ENCODE data around the gene DNAAF9.

The DNAAF9 gene

DNA sequence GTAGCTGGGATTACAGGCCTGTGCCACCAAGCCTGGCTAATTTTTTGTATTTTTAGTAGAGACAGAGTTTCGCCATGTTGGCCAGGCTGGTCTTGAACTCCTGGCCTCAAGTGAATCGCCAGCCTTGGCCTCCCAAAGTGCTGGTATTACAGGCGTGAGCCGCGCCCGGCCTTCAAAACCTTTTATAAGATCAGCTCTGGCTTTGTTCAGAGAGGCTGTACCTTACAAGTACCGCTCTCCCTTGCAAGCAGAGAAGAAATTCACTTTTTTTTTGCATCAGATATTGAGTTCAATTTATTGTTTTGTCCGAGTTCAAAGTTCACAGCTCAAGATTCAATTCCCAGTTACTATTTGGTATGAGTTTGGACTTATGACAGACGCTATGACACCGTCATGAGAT, 1.9 kb upstream of the DNAAF9 start:
- DNase-seq: no peak

DNA sequence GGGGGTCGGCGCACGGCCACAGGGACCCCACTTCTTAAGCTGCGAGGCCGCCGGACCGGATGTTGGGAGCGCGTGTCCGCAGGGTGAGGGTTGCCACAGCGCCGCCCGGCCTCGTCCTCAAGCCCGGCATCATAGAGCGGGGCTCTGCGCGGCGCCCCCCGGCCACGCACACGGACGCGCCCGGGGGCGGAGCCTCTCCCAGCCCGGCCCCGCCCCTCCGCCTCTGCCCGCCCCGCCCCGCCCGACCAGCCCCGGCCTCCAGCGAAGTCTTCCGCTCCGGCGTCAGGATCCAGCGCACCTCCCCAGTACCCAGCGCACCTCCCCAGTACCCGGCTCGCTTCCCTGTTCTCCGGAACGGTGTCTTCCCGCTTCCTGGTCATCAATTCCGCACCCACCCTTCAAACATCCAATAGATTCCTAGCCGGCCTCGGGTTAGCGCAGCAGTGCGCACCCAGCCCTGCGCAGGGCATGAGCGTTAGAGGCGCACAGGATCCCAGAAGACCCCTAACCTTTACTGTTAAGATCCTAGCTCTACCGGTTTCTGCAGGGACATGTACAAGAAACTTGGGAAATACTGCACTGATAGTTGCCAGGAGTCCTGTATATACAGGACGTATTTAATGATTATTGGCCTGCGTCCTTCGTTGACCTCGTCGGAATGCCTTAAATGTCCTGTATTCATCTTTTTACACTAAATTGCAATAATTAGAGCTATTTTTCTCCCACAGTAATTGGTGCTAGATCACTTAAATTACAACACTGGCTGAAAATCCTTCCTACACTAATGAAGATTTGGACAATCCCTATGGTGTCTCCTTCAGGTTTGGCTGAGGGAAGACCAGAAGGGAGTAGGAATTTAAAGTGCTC, 535 bp upstream of the DNAAF9 start:
- DNase-seq: peak; percentile 58

DNA sequence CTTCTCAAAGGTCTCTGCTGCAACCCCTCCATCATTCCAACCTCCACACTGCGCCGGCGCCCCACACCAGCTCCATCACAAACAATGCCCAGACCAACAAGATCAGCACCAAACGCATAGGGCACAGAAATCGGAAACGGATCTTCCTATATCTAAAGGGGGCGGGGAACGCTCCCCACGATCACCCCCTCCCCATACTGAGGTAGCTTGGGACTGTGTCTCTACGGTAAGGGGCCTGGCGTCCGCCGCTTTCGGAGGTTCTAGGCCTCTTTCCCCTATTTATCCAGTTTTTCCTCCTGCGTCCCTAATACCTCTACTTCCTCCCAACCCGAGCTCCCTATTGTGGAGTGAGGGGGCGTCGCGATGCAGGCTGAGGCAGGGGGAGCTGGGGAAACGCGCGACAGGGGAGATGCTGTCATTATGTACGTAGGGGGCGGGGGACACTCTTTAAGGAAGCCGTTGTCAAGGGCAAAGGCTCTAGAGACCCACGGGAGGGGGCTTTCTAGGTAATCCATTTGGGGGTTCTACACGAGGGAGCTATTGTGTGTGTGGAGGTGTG, 909 bp downstream of the DNAAF9 start:
- DNase-seq: no peak

DNA sequence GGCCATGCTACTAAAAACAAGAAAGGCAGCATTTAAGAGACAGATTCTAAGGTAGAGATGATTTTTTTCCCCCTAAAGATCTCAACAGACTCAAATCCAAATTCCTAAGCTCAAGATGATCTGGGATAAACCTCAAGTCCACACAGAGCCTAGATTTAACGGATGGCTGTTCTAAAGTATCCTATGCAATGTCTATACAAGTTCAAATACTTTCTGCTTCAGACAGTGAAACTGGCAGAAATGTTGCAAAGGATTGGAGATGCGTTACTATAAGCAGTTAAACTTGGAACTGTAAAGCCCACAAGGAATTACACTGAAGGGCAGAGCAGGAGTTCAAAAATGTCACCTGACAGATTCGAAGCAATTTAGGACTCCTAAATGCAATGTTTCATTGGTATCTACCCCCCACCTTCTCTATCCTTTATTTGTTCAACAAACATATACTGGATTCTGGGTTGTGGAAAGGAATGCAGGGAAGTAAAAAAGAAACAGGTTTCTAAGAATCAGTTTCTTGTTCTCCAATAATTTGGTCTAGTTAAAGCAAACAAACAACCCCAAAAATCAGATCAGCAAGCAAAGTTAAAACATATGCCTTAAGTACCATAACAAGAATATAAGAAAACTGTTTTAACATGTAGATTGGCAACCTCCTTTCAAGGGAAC, 1.6 kb downstream of the DNAAF9 start:
- no peak for DNase-seq

- DNase-seq: no peak
Measured at GRCh38 chr20:3405139-3405538, 2.3 kb downstream of the DNAAF9 start.

DNA sequence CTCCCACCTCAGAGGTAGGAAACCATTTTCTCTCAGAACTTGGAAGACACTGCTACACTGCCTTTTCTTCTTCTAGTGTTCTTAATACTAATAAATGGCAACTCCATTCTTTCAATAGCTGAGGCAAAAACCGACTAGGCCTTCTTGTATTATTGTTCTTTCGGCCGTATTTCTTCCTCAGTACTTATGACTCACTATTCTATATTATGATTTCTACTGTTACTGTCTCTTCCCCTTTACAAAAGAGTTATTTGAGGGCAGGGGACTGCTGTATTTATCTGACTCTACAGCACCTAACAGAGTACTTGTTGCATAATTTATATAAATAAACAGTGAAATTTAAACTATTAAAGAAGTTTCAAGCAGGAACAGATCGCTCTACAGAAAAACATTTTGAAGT, 3.1 kb downstream of the DNAAF9 start:
- DNase-seq: no peak

GRCh38 chr20:3403741-3404140, 3.7 kb downstream of the DNAAF9 start:
- DNase-seq: no peak

DNA sequence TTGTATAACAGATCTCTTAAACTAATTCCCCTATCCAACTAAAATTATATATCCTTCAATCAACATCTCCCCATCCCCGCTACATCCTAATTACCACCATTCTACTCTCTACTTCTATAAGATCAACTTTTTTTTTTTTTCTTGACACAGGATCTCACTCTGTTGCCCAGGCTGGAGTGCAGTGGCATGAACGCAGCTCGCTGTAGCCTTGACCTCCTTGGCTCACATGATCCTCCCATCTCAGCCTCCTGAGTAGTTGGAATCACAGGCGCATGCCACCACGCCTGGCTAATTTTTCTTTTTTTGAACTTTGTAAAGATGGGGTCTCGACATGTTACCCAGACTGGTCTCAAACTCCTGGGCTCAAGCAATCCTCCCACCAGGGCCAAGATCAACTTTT, 5.0 kb downstream of the DNAAF9 start:
- DNase-seq: no peak

DNA sequence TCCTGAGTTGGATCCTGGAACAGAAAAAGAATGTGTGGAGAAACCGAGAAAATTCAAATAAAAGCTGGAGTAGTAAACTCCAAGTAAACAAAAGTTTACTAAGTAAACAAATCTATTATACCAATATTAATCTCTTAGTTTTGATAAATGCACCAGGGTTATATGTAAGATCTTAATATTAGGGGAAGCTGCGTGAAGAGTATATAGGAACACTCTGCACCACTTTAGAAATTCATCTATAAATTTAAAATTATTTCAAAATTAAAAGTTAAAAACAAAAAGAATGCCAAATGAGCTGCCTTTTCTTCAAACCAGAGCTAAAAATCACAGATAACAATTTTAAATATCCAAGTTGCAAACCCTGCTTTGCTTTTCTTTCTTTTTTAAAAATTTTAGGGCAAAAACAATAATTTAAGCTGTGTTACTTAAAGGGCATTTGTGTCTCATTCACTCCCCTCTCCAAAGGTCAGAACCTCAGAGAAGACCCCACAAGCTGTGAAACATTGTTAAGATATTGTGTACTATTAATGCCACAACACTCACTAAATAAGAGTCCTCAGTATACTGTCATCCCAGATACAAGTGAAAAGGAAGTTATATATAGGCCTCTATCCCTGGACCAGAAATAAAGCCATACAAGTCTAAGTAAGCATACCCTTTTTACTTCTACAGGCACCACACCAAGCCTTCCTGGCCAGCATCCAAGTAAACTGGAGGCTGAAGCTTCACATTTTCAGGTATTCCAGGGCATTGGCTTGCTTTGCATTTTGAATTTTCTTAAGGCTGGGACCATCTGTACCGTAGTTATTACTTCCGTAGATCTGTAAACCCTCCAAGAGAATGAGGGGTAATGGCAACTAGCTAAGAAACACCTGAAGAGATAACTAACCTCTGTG, 7.0 kb downstream of the DNAAF9 start:
- DNase-seq: no peak

GRCh38 chr20:3398681-3399252, 8.7 kb downstream of the DNAAF9 start:
- no peak for DNase-seq

DNA sequence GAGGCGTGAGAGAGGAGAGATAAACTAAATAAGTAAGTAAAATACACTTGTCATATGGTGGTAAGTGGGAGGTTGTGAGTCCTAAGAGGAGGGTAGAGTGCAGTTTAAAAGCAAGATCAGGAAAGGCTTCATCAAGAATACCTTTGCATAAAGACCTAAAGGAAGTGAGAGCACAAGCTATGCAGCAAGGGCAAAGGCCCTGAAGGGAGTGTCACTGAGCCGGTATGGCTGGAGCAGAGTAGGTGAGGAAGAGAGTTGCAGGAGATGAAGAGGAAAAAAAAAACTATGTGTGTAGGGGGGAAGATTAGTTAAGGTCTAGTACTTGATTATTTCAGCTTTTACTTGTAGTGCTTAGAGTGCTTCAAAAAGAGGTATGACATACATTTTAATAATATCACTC, 11.0 kb downstream of the DNAAF9 start:
- DNase-seq: no peak

- DNase-seq: no peak
Measured at GRCh38 chr20:3392756-3393155, 14.7 kb downstream of the DNAAF9 start.

DNA sequence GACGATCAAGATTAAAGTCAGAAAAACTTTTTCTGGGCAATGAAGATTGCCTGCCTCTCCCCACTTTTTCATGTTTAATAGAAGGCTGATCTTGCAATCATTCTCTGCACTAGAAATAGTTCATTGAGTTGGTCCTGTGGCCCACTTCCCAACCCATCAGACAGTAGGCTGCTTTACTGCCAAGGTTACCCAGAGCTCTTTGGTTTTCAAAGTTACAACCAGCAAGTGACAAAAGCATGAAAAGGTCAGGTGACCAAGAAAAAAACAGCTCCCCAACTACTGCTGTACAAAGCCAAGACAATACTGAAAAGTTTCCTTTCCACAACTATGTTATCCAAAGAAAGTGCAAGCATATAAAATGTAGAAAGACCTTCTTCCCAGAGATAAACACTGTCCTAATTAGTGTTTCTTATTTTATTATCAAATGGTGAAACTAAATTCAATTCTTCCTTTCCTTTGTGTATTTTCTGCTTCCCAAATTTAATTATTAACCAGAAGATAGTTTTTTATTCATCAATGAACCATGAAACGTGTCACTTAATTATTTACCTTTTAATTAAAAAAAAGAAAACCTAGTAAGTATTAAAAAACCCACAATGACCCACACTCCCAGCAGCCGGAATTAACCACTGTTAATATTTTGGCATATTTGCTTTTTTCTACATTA, 16.6 kb downstream of the DNAAF9 start:
- DNase-seq: no peak

GRCh38 chr20:3383878-3384495, 23.5 kb downstream of the DNAAF9 start:
- DNase-seq: no peak

DNA sequence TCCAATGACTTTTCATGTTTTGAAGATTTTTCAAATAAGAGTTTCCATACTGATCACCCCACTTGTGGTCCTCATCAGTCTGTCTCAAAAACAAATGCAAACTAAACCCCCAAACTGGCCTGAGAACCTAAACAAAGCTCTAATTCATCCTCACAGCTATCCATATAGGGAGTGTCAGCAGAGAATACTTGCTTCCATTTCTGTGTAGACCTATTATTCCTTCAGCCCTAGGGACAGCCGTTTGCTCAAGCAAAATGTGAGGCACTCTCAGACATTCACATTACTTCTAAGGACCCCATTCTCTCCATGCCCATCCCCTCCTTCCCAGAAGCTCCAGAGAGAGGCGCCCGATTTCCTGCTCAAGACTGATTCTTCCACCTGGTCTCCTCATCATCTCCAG, 24.6 kb downstream of the DNAAF9 start:
- no peak for DNase-seq

- DNase-seq: no peak
Measured at GRCh38 chr20:3380228-3381070, 27.0 kb downstream of the DNAAF9 start.

DNA sequence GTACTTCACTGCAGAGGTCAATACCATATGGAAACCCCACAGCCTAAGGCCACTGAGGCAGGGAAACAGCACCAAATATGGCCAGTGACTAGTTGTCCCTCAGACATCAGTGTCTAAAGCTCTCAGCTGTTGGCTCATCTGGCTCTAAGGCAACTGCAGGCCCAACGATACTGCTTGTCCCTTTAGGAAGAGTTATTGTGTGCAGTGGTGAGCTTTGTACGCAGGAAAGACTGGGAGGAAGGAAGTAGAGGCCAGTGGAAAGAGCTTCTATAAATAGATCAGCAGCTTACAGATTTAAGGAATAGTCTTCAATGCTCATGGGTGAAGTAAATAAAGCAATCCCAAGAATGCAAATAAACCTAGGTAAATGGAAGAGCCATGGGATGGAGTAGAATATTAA, 29.3 kb downstream of the DNAAF9 start:
- no peak for DNase-seq

GRCh38 chr20:3377644-3378043, 29.8 kb downstream of the DNAAF9 start:
- DNase-seq: no peak

DNA sequence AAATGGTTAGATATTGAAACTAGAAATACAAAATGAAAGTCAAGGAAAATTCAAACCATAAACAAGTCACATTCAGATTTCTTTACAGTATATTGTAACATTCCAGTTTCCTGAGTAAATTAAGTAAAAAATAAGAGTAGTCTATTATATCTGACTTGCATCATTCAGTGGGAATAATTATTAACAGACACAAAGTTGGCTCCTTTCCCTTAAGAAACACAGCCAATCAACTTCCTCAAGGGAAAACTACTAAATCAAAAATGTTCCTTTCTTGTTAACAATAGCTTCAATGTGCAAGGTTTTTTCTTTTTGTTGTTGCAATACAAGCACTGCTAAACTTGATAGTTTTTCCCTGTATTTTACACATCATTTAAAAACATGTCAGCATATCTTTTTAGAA, 33.2 kb downstream of the DNAAF9 start:
- DNase-seq: no peak

GRCh38 chr20:3371754-3372153, 35.7 kb downstream of the DNAAF9 start:
- no peak for DNase-seq

DNA sequence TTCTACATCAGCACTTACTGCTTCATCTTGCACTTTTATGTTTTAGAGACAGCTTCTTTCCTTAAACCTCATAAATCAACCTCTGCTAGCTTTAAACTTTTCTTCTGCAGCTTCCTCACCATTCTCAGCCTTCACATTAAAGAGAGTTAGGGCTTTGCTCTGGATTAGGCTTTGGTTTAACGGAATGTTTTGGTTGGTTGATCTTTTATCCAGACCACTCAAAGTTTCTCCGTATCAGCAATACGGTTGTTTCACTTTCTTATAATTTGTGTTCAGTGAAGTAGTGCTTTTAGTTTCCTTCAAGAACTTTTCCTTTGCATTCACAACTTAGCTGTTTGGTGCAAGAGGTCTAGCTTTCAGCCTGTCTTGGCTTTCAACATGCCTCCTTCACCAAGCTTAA, 40.4 kb downstream of the DNAAF9 start:
- no peak for DNase-seq

Measured in activated gamma-delta T cell (primary cell).